Sigmoid colon (tissue), 7 donors: ENCODE data around the gene CACNA1C. TPM values are rescaled to one million over a fixed set of nuclear protein-coding genes. Genes with fewer than 3 reads are reported as not detected.

Source experiments
- DNase-seq: peaks from one replicate; pipeline ENCODE4 v3.0.0-alpha.2; 2019
- H3K27ac ChIP-seq, 4 donors: fragments of 200-600 bp; sonication (generic); one replicate each; pipeline ENCODE4 v1.5.1; 2016 to 2019; ENCODE audit warnings: mild to moderate bottlenecking in 1 of 4
- H3K27me3 ChIP-seq, 3 donors: fragments of 200-600 bp; sonication (generic); one replicate each; pipeline ENCODE4 v1.5.1; 2019; ENCODE audit warnings: mild to moderate bottlenecking in 1 of 3
- H3K36me3 ChIP-seq, 4 donors: fragments of 200-600 bp; sonication (generic); one replicate each; pipeline ENCODE4 v1.5.1; 2016 to 2019
- H3K4me1 ChIP-seq, 4 donors: fragments of 200-600 bp; sonication (generic); one replicate each; pipeline ENCODE4 v1.5.1; 2017 to 2019
- H3K4me3 ChIP-seq, 4 donors: fragments of 200-600 bp; sonication (generic); one replicate each; pipeline ENCODE4 v1.5.1; 2017 to 2019; ENCODE audit warnings: mild to moderate bottlenecking in 2 of 4, moderate library complexity in 1 of 4
- H3K9me3 ChIP-seq, 4 donors: fragments of 200-600 bp in 3 of 4; sonication (generic) in 3 of 4; one replicate each; pipeline versions ENCODE4 v1.5.1 to v1.6.1; 2013 to 2019
- CTCF ChIP-seq, 4 experiments: fragments of 450-650 bp in 3 of 4; fragments of 200-600 bp in 1 of 4; IDR thresholded peaks; one replicate each; pipeline ENCODE4 v1.5.1; 2016 to 2019; ENCODE audit warnings: antibody characterized with exemption in 4 of 4, mild to moderate bottlenecking in 3 of 4, moderate library complexity in 2 of 4
- EP300 ChIP-seq, 4 donors: sonication (generic); formaldehyde crosslinking; IDR thresholded peaks; one replicate each; pipeline ENCODE4 v1.6.1; 2017; ENCODE audit warnings: antibody characterized with exemption in 4 of 4
- POLR2A ChIP-seq, 2 donors: fragments of 450-650 bp; IDR thresholded peaks; one replicate each; pipeline ENCODE4 v1.6.1; 2016; ENCODE audit warnings: antibody characterized with exemption in 2 of 2, mild to moderate bottlenecking in 2 of 2, moderate library complexity in 2 of 2
- POLR2AphosphoS5 ChIP-seq, 4 donors: sonication (generic); formaldehyde crosslinking; IDR thresholded peaks; one replicate each; pipeline ENCODE4 v1.6.1; 2017; ENCODE audit warnings: antibody characterized with exemption in 4 of 4
- WGBS, 2 donors: extraction: QIAGEN DNeasy Blood & Tissue Kit; methylation state at CpG; one replicate each; pipeline ENCODE4 v1.1.7; 2013; 5-methylcytosine and 5-hydroxymethylcytosine counted together
- intact Hi-C: fragments of 100-400 bp; cut with DNase I; formaldehyde crosslinking; loops from one replicate; pipeline ENCODE4 v1.15.1; 2023
- polyA plus RNA-seq, 3 donors: library from polyadenylated mRNA; stranded (reverse); fragments of 200-250 nt; gene quantifications; one replicate each; pipeline ENCODE4 v1.2.3, GENCODE V29; 2013
- total RNA-seq, 4 donors: library from RNA; depleted of rRNA; stranded (reverse); fragments of >200 nt; gene quantifications; one replicate each; pipeline ENCODE4 v1.1.0, GENCODE V29; 2016
- donor health status: healthy with polysubstance abuse.
- donor health status: Bipolar disorder and iron deficiency.
- donor health status: healthy.

CACNA1C gene
- total and polyA plus RNA-seq, 7 donors: 0.46 to 213 (median 62.0) TPM

GRCh38 chr12:2456122-2456812 lies 403.5 kb downstream of the CACNA1C start:
- peaks cover 0 to 78% (median 24%) of the 10 kb centered on the region in 4 donors for H3K36me3 ChIP-seq
- 70 to 80% methylated on average over 12 of the region's 12 CpGs for WGBS, 2 donors
- H3K27ac ChIP-seq: no peak overlapping the region
- H3K4me1 ChIP-seq: peaks cover 0 to 8% (median 0%) of the 10 kb centered on the region in 4 donors
- H3K27me3 ChIP-seq: no peaks in the 10 kb centered on the region
- no peaks in the 10 kb centered on the region for H3K9me3 ChIP-seq
- intact Hi-C loops: no loop called here
- no peak for DNase-seq
- no peak overlapping the region for H3K4me3 ChIP-seq
- TF ChIP-seq CTCF (IDR thresholded peaks at IDR 0.05): no peak
- no peak for TF ChIP-seq POLR2AphosphoS5 (IDR thresholded peaks at IDR 0.05)
- TF ChIP-seq POLR2A (IDR thresholded peaks at IDR 0.05): no peak
- no peak for TF ChIP-seq EP300 (IDR thresholded peaks at IDR 0.05)

GRCh38 chr12:2456813-2457186 lies 404.0 kb downstream of the CACNA1C start:
- no peak for DNase-seq
- H3K9me3 ChIP-seq: no peaks in the 10 kb centered on the region
- peaks cover 0 to 83% (median 25%) of the 10 kb centered on the region in 4 donors for H3K36me3 ChIP-seq
- H3K4me1 ChIP-seq: peaks cover 0 to 4% (median 0%) of the 10 kb centered on the region in 4 donors
- no peak overlapping the region for H3K4me3 ChIP-seq
- TF ChIP-seq EP300 (IDR thresholded peaks at IDR 0.05): no peak
- TF ChIP-seq CTCF (IDR thresholded peaks at IDR 0.05): no peak
- no peak for TF ChIP-seq POLR2A (IDR thresholded peaks at IDR 0.05)
- no peak for TF ChIP-seq POLR2AphosphoS5 (IDR thresholded peaks at IDR 0.05)
- intact Hi-C loops: no loop called here
- WGBS, 2 donors: 84 to 85% methylated on average over 6 of the region's 6 CpGs
- H3K27ac ChIP-seq: no peak overlapping the region
- no peaks in the 10 kb centered on the region for H3K27me3 ChIP-seq

- DNase-seq: no peak
- Histone ChIP-seq H3K36me3 (peaks cover 0 to 84% (median 27%) of the 10 kb centered on the region in 4 donors), H3K9me3 (no peaks in the 10 kb centered on the region), H3K4me1 (peaks cover 0 to 4% (median 0%) of the 10 kb centered on the region in 4 donors), H3K27me3 (no peaks in the 10 kb centered on the region), H3K27ac (no peak overlapping the region), H3K4me3 (no peak overlapping the region)
- 94 to 96% methylated on average over 23 of the region's 23 CpGs for WGBS, 2 donors
- TF ChIP-seq POLR2AphosphoS5 (IDR thresholded peaks at IDR 0.05): no peak
- no peak for TF ChIP-seq POLR2A (IDR thresholded peaks at IDR 0.05)
- no peak for TF ChIP-seq CTCF (IDR thresholded peaks at IDR 0.05)
- TF ChIP-seq EP300 (IDR thresholded peaks at IDR 0.05): no peak
- intact Hi-C loops: no loop called here
Observed at GRCh38 chr12:2457215-2457932, 404.6 kb downstream of the CACNA1C start.

GRCh38 chr12:2457933-2458414 lies 405.2 kb downstream of the CACNA1C start:
- Histone ChIP-seq H3K9me3 (no peaks in the 10 kb centered on the region), H3K4me1 (peaks cover 0 to 4% (median 0%) of the 10 kb centered on the region in 4 donors), H3K27ac (no peak overlapping the region), H3K4me3 (no peak overlapping the region), H3K36me3 (peaks cover 0 to 81% (median 27%) of the 10 kb centered on the region in 4 donors), H3K27me3 (no peaks in the 10 kb centered on the region)
- DNase-seq: no peak
- intact Hi-C loops: no loop called here
- WGBS, 2 donors: 89 to 91% methylated on average over 4 of the region's 4 CpGs
- no peak for TF ChIP-seq POLR2A (IDR thresholded peaks at IDR 0.05)
- no peak for TF ChIP-seq EP300 (IDR thresholded peaks at IDR 0.05)
- TF ChIP-seq CTCF (IDR thresholded peaks at IDR 0.05): no peak
- no peak for TF ChIP-seq POLR2AphosphoS5 (IDR thresholded peaks at IDR 0.05)
